K562 (cell line): ENCODE results near the gene ACO2. TPM values are rescaled to one million over a fixed set of nuclear protein-coding genes. Genes with fewer than 3 reads are reported as not detected.

ENCODE experiments used
- NFE2 ChIP-seq: IDR thresholded peaks from 2 replicates; pipeline ENCODE4 v1.6.1; 2014; ENCODE audit warnings: antibody characterized with exemption, low read depth
- PBX2 ChIP-seq, 2 experiments: IDR thresholded peaks in 1 of 2; conservative IDR thresholded peaks in 1 of 2; 2 replicates each; pipeline ENCODE4 v1.6.1; 2016; ENCODE audit warnings: low read depth in 2 of 2, mild to moderate bottlenecking in 1 of 2, missing compliant biosample characterization in 1 of 2, missing genetic modification characterization in 1 of 2, moderate library complexity in 1 of 2
- PKNOX1 ChIP-seq: fragments of 450-650 bp; IDR thresholded peaks from 2 replicates; pipeline ENCODE4 v1.6.1; 2016
- VEZF1 ChIP-seq: fragments of 200-800 bp; sonication (Bioruptor generic); IDR thresholded peaks from 2 replicates; pipeline ENCODE4 v1.6.1; 2017; ENCODE audit warnings: missing genetic modification characterization, missing compliant biosample characterization
- ZEB2 ChIP-seq: fragments of 450-650 bp; IDR thresholded peaks from 2 replicates; pipeline ENCODE4 v1.6.1; 2016
- polyA plus RNA-seq, 8 experiments: library from polyadenylated mRNA; depleted of rRNA in 4 of 8; stranded (reverse) in 5 of 8; unstranded in 3 of 8; fragments of >200 nt; fragmentation: Nextera tagmentation in 2 of 8; fragmentation: Illumina TruSeq in 1 of 8; extraction: Ambion mirVana in 2 of 8; extraction: Trizol in 1 of 8; gene quantifications; 2 replicates each; pipeline versions ENCODE4 v1.2.1 to v1.2.3, GENCODE V29; 2011 to 2014; ENCODE audit warnings: inconsistent platforms in 1 of 8, missing spikeins in 1 of 8
- total RNA-seq, 7 experiments: library from RNA; depleted of rRNA in 6 of 7; stranded (reverse); fragments of >200 nt in 6 of 7; fragmentation: Illumina TruSeq in 2 of 7; extraction: Trizol in 2 of 7; gene quantifications; 2 replicates each; pipeline versions ENCODE4 v1.2.1 to v1.2.3, GENCODE V29; 2011 to 2021; ENCODE audit warnings: low replicate concordance in 1 of 7
- TF ChIP-seq, protein P1 (sequence below), 2 experiments: IDR thresholded peaks; 2 replicates each; pipeline ENCODE4 v1.6.1; 2011; ENCODE audit warnings: borderline replicate concordance in 1 of 2, control low read depth in 1 of 2, low read depth in 1 of 2, low read length in 1 of 2, mild to moderate bottlenecking in 1 of 2, mixed read lengths in 1 of 2, moderate library complexity in 1 of 2; ENCODE audit not compliant: insufficient read depth in 1 of 2, insufficient read length in 1 of 2, poor library complexity in 1 of 2, severe bottlenecking in 1 of 2; ENCODE audit errors: extremely low read depth in 1 of 2

Gene ACO2
- total and polyA plus RNA-seq, 9 of the 15 experiments (the other 6 are each of a cell fraction or from before 2014, with no cell fraction given), result 16.2 to 119 (median 43.2) TPM

DNA sequence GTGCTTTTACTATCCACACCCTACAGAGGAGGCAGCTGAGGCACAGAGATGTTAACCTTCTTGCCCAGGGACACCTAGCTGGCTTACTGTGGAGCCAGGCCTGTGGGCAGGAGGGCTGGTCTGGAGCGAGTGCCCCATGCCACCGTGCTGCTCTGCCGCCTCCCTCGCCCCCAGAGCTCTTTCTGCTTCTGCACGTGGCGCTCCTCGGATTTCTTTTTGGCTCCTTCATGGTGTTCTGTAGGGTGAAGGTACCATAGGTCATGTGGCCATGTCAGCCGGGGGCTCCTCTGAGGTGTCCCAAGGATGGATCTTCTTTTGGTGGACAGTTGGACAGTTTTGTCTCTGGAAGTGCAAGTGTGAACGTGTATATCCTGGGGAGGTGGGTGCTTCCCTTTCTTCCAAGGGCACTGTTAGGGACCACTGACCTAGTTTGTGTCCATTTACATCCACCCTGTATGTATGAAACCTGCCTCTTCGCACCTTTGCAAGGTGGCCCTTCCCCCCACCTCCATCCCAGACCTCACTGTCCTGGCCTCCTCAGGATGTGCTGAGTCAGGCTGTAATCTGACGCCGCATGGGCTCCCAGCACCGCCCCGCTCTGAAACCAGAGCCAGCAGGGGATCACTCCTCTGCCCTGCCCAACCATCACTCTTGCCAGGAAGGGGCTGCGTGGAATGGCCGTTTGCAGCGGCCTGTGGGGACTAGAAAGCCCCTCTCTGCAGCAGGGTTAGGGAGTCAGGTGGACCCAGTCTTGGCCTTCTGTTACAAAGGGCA is 43.7 kb downstream of the ACO2 start (continued):
- TF ChIP-seq PKNOX1 (peak; percentile 33; the same call in 1 of the 2 replicates), ZEB2 (peak; percentile 62; the same call in 1 of the 2 replicates), PBX2 (CRISPR knock-in tag; IDR thresholded peaks at IDR 0.05; ENCODE audit: low read depth) (no peak), PBX2 (tag; conservative IDR thresholded peaks at IDR 0.05; ENCODE audit: low read depth) (peak; percentile 40), VEZF1 (CRISPR knock-in tag) (peak; percentile 59; the same call in 1 of the 2 replicates), NFE2 (peak; percentile 98)
- TF ChIP-seq, protein P1, sequence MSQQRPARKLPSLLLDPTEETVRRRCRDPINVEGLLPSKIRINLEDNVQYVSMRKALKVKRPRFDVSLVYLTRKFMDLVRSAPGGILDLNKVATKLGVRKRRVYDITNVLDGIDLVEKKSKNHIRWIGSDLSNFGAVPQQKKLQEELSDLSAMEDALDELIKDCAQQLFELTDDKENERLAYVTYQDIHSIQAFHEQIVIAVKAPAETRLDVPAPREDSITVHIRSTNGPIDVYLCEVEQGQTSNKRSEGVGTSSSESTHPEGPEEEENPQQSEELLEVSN (IDR thresholded peaks at IDR 0.05; ENCODE audit: borderline replicate concordance in 1 of 2, extremely low read depth in 1 of 2, insufficient read depth in 1 of 2, insufficient read length in 1 of 2, low read depth in 1 of 2, low read length in 1 of 2, poor library complexity in 1 of 2, severe bottlenecking in 1 of 2), result peak in 1 of 2 experiments; percentile 36
